ENCODE results near the gene ATP6V0A1. TPM values are rescaled to one million over a fixed set of nuclear protein-coding genes. Genes with fewer than 3 reads are reported as not detected.

Gene ATP6V0A1
- total and polyA plus RNA-seq, 4 donors, result 31.5 to 94.6 (median 45.2) TPM

DNA sequence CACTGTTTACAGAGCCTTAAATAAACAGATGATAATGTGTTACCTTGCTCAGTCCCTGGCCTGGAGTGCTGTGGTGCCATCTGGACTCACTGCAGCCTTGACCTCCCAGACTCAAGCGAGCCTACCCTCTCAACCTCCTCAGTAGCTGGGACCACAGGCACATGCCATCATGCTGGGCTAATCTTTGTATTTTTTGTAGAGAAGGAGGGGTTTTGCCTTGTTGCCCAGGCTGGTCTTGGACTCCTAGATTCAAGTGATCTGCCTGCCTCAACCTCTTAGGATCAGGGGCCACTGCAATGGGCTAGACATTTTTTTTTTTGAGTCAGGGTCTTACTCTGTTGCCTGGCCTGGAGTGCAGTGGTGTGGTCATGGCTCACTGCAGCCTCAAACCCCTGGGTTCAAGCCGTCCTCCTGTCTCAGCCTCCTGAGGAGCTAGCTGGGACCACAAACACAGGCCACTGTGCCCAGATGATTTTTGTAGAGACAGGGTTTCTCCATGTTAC, 72.3 kb downstream of the ATP6V0A1 start (continued):
- TF ChIP-seq RXRA (IDR thresholded peaks at IDR 0.05), result peak; percentile 76 to 86
- TF ChIP-seq, protein P1, sequence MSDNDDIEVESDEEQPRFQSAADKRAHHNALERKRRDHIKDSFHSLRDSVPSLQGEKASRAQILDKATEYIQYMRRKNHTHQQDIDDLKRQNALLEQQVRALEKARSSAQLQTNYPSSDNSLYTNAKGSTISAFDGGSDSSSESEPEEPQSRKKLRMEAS (IDR thresholded peaks at IDR 0.05), result peak; percentile 63
- TF ChIP-seq YY1 (IDR thresholded peaks at IDR 0.05), result peak; percentile 29
- TF ChIP-seq FOXA1 (IDR thresholded peaks at IDR 0.05), result peak; percentile 96
- TF ChIP-seq NR2F2 (IDR thresholded peaks at IDR 0.05), result no peak
- peak; percentile 73 for TF ChIP-seq SP1 (IDR thresholded peaks at IDR 0.05)
- peak; percentile 24 for TF ChIP-seq HNF4G (IDR thresholded peaks at IDR 0.05)
- peak; percentile 97 for TF ChIP-seq FOXA2 (IDR thresholded peaks at IDR 0.05)
- TF ChIP-seq RAD21 (IDR thresholded peaks at IDR 0.05), result peak; percentile 7 to 16
- TF ChIP-seq HNF4A (conservative IDR thresholded peaks at IDR 0.05), result peak; percentile 84 to 87
- peak in 1 of 2 donors; percentile 51 for TF ChIP-seq JUND (IDR thresholded peaks at IDR 0.05)

DNA sequence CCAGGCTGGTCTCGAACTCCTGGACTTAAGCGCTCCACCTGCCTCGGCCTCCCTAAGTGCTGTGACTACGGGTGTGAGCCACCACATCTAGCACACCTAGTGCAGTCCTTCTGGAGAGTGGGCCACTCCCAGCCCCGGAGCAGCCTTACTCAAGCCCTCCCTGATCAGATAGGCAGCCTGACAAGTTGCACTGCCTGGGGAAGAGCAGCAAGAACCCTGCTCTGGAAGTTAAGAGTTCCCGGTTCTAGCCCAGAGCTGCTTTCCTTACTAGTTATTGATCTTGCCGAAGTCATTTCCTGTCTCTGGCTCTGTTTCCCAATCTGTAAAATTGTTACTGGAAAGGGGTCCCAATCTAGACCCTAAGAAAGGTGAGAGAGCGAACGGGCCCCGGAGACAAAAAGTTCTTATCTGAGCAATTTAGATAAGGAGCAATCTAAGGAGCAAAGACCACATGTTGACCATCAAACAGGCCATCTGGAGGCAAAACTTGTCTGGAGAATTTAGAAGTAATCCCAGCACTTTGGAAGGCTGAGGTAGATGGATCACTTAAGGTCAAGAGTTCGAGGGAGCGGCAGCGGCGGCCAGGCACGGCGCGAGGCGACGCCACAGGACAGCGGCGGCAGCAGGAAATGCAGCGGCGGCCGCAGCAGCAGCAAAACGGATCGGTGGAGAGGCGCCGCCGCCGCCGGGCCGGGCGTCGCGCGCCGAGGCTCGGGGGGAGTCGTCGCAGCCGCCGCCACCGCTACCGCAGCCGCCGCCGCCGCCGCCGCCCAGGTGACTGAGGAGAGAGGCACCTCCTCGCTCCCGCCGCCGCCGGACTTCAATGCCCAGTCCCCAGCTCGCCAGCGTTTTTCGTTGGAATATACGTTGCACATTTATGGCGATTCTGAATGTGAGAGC, 73.0 kb downstream of the ATP6V0A1 start:
- no peak for TF ChIP-seq EGR1 (IDR thresholded peaks at IDR 0.05; ENCODE audit: low read depth in 2 of 2)
- peak; percentile 34 to 58 for TF ChIP-seq RXRA (IDR thresholded peaks at IDR 0.05)
- TF ChIP-seq, protein P2, sequence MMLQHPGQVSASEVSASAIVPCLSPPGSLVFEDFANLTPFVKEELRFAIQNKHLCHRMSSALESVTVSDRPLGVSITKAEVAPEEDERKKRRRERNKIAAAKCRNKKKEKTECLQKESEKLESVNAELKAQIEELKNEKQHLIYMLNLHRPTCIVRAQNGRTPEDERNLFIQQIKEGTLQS (IDR thresholded peaks at IDR 0.05), result no peak
- TF ChIP-seq SP1 (IDR thresholded peaks at IDR 0.05), result peak; percentile 46
- TF ChIP-seq, protein P3, sequence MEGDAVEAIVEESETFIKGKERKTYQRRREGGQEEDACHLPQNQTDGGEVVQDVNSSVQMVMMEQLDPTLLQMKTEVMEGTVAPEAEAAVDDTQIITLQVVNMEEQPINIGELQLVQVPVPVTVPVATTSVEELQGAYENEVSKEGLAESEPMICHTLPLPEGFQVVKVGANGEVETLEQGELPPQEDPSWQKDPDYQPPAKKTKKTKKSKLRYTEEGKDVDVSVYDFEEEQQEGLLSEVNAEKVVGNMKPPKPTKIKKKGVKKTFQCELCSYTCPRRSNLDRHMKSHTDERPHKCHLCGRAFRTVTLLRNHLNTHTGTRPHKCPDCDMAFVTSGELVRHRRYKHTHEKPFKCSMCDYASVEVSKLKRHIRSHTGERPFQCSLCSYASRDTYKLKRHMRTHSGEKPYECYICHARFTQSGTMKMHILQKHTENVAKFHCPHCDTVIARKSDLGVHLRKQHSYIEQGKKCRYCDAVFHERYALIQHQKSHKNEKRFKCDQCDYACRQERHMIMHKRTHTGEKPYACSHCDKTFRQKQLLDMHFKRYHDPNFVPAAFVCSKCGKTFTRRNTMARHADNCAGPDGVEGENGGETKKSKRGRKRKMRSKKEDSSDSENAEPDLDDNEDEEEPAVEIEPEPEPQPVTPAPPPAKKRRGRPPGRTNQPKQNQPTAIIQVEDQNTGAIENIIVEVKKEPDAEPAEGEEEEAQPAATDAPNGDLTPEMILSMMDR (IDR thresholded peaks at IDR 0.05; ENCODE audit: low read depth, low read length, missing input control), result peak; percentile 48
- TF ChIP-seq, protein P4, sequence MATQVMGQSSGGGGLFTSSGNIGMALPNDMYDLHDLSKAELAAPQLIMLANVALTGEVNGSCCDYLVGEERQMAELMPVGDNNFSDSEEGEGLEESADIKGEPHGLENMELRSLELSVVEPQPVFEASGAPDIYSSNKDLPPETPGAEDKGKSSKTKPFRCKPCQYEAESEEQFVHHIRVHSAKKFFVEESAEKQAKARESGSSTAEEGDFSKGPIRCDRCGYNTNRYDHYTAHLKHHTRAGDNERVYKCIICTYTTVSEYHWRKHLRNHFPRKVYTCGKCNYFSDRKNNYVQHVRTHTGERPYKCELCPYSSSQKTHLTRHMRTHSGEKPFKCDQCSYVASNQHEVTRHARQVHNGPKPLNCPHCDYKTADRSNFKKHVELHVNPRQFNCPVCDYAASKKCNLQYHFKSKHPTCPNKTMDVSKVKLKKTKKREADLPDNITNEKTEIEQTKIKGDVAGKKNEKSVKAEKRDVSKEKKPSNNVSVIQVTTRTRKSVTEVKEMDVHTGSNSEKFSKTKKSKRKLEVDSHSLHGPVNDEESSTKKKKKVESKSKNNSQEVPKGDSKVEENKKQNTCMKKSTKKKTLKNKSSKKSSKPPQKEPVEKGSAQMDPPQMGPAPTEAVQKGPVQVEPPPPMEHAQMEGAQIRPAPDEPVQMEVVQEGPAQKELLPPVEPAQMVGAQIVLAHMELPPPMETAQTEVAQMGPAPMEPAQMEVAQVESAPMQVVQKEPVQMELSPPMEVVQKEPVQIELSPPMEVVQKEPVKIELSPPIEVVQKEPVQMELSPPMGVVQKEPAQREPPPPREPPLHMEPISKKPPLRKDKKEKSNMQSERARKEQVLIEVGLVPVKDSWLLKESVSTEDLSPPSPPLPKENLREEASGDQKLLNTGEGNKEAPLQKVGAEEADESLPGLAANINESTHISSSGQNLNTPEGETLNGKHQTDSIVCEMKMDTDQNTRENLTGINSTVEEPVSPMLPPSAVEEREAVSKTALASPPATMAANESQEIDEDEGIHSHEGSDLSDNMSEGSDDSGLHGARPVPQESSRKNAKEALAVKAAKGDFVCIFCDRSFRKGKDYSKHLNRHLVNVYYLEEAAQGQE (IDR thresholded peaks at IDR 0.05), result no peak
- TF ChIP-seq NR2F2 (IDR thresholded peaks at IDR 0.05), result peak; percentile 49
- TF ChIP-seq HNF4A (conservative IDR thresholded peaks at IDR 0.05), result no peak
- peak; percentile 12 to 46 for TF ChIP-seq RAD21 (IDR thresholded peaks at IDR 0.05)
- TF ChIP-seq, protein P5, sequence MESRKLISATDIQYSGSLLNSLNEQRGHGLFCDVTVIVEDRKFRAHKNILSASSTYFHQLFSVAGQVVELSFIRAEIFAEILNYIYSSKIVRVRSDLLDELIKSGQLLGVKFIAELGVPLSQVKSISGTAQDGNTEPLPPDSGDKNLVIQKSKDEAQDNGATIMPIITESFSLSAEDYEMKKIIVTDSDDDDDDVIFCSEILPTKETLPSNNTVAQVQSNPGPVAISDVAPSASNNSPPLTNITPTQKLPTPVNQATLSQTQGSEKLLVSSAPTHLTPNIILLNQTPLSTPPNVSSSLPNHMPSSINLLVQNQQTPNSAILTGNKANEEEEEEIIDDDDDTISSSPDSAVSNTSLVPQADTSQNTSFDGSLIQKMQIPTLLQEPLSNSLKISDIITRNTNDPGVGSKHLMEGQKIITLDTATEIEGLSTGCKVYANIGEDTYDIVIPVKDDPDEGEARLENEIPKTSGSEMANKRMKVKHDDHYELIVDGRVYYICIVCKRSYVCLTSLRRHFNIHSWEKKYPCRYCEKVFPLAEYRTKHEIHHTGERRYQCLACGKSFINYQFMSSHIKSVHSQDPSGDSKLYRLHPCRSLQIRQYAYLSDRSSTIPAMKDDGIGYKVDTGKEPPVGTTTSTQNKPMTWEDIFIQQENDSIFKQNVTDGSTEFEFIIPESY (IDR thresholded peaks at IDR 0.05), result no peak
- Histone ChIP-seq H3K36me3 (ENCODE audit: control insufficient read depth in 4 of 4, insufficient read depth in 3 of 4, low read depth in 1 of 4, low read length in 3 of 4) (no peaks in the 10 kb centered on the region), H3K27ac (ENCODE audit: low read depth in 1 of 2, low read length in 2 of 2) (peak overlapping the region; percentile 80 to 89), H3K4me1 (ENCODE audit: control insufficient read depth in 4 of 4, insufficient read depth in 4 of 4, low read length in 3 of 4) (peaks cover 23 to 57% (median 44%) of the 10 kb centered on the region in 4 donors), H3K9ac (ENCODE audit: low read depth in 1 of 2, low read length in 2 of 2) (peak overlapping the region in 1 of 2 donors; percentile 75), H3K9me3 (ENCODE audit: control insufficient read depth in 4 of 4, low read length in 3 of 4) (no peaks in the 10 kb centered on the region), H3K4me3 (ENCODE audit: low read depth in 1 of 3, low read length in 3 of 3) (peak overlapping the region; percentile 11 to 55 (median 55)), H3K27me3 (ENCODE audit: control insufficient read depth in 4 of 4, insufficient read depth in 4 of 4, low read length in 3 of 4) (no peaks in the 10 kb centered on the region)
- DNase-seq (ENCODE audit: low spot score), result peak; percentile 63
- 11% methylated on average over 60 of the region's 60 CpGs for whole genome bisulfite sequencing
